T-cell (primary cell): ENCODE measurements around the gene SLIT3. TPM values are rescaled to one million over a fixed set of nuclear protein-coding genes. Genes with fewer than 3 reads are reported as not detected.

Experiments
- ATAC-seq, 4 experiments: fragments of 200-7000 bp in 3 of 4; fragments of 150-1000 bp in 1 of 4; cut with Tn5 transposase; replicated peaks in 1 of 4; 1 replicate in 3 of 4; 2 replicates in 1 of 4; pipeline ENCODE4 v1.10.0; 2021; ENCODE audit warnings: moderate library complexity in 3 of 4, mild to moderate bottlenecking in 2 of 4, moderate number of reproducible peaks in 1 of 4
- CTCF ChIA-PET, 2 donors: fragments of 300-600 bp; sonication (Branson Sonifier 250); formaldehyde crosslinking; loops; one replicate each; lab custom pipeline; 2022; ENCODE audit warnings: antibody characterized with exemption in 2 of 2; lab: Charles Lee
- POLR2A ChIA-PET, 2 donors: fragments of 300-600 bp; sonication (Branson Sonifier 250); formaldehyde crosslinking; loops; one replicate each; lab custom pipeline; 2022; ENCODE audit warnings: antibody characterized with exemption in 2 of 2; lab: Charles Lee
- DNase-seq, 35 experiments: peaks; one replicate each; pipeline versions ENCODE4 v3.0.0 to v3.0.0-alpha.2; 2013 to 2023
- H3K27ac ChIP-seq: one replicate; pipeline ENCODE4 v1.5.1; 2013; ENCODE audit warnings: low read length
- H3K27me3 ChIP-seq, 2 experiments: replicated peaks in 1 of 2; 1 replicate in 1 of 2; 2 replicates in 1 of 2; pipeline versions ENCODE4 v1.6.1 to v1.7.0; 2013; ENCODE audit warnings: low read length in 1 of 2, mixed read lengths in 1 of 2; ENCODE audit not compliant: control insufficient read depth in 2 of 2, insufficient read depth in 2 of 2; ENCODE audit errors: extremely low read depth in 1 of 2
- H3K36me3 ChIP-seq, 2 donors: 1 replicate in 1 of 2; 2 replicates in 1 of 2; pipeline versions ENCODE4 v1.6.1 to v1.7.0; 2013; ENCODE audit warnings: low read length in 1 of 2; ENCODE audit not compliant: control insufficient read depth in 2 of 2, insufficient read depth in 1 of 2; ENCODE audit errors: extremely low read depth in 1 of 2
- H3K4me1 ChIP-seq, 2 experiments: 1 replicate in 1 of 2; 2 replicates in 1 of 2; pipeline versions ENCODE4 v1.6.1 to v1.7.0; 2013; ENCODE audit warnings: low read length in 2 of 2, mixed read lengths in 1 of 2; ENCODE audit not compliant: insufficient read depth in 2 of 2, control insufficient read depth in 1 of 2; ENCODE audit errors: extremely low read depth in 1 of 2
- H3K4me3 ChIP-seq, 2 donors: 1 replicate in 1 of 2; 2 replicates in 1 of 2; pipeline versions ENCODE4 v1.5.1 to v1.7.0; 2013; ENCODE audit warnings: mild to moderate bottlenecking in 2 of 2, low read length in 1 of 2, moderate library complexity in 1 of 2; ENCODE audit not compliant: control insufficient read depth in 1 of 2; ENCODE audit errors: extremely low read depth in 1 of 2
- H3K9me3 ChIP-seq: 2 replicates; pipeline ENCODE4 v1.7.0; 2013
- H3K27ac Mint-ChIP-seq, 2 donors: one replicate each; pipeline ENCODE4 v1.8.0; 2020 to 2021; ENCODE audit warnings: mild to moderate bottlenecking in 2 of 2, mixed read lengths in 2 of 2
- H3K27me3 Mint-ChIP-seq, 2 donors: one replicate each; pipeline ENCODE4 v1.8.0; 2021 to 2022; ENCODE audit warnings: mixed read lengths in 2 of 2
- H3K36me3 Mint-ChIP-seq: one replicate; pipeline ENCODE4 v1.8.0; 2021; ENCODE audit warnings: mixed read lengths
- H3K4me1 Mint-ChIP-seq, 3 donors: one replicate each; pipeline ENCODE4 v1.8.0; 2020 to 2022; ENCODE audit warnings: mixed read lengths in 3 of 3, mild to moderate bottlenecking in 1 of 3
- H3K4me3 Mint-ChIP-seq, 3 donors: one replicate each; pipeline ENCODE4 v1.8.0; 2020 to 2022; ENCODE audit warnings: mild to moderate bottlenecking in 3 of 3, mixed read lengths in 3 of 3, moderate library complexity in 3 of 3
- H3K9me3 Mint-ChIP-seq, 3 donors: one replicate each; pipeline ENCODE4 v1.8.0; 2020 to 2022; ENCODE audit warnings: mixed read lengths in 3 of 3
- WGBS: methylation state at CpG from one replicate; pipeline ENCODE4 v1.1.5; 2013; ENCODE audit warnings: missing lambda C conversion rate; ENCODE audit not compliant: insufficient coverage; 5-methylcytosine and 5-hydroxymethylcytosine counted together
- total RNA-seq, 35 experiments: library from RNA in 6 of 35; stranded (reverse) in 6 of 35; fragments of 120-200 nt in 1 of 35; gene quantifications; one replicate each; pipeline versions ENCODE4 v1.2.1 to v1.2.4 and lab custom pipeline; 2013 to 2026

Gene SLIT3
- total RNA-seq, 5 donors from 2014 or later (not counting 1 experiment from before 2014, with no cell fraction given) = 0.13 to 0.32 (median 0.13) TPM; not detected in 2

DNA sequence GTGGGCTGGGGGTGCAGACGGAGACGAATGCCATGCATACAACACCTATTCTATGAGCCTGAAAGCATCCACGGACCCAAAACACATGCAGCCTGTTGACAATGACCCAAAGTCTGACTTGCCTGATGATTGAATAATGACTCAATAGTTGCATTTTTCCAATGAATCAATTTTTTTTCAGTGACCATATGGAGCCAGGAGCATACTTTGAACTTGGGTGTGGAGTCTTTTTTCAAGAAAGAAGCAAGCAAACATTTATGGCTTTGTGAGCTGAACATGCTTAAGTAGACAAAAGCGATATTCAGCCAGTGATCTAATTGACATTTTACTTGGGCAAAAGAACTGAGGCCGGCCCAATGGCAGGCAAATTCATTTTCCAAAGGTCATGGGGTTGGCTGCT is 437.9 kb downstream of the SLIT3 start:
- no peak overlapping the region for H3K27ac ChIP-seq
- ATAC-seq (no peak), DNase-seq (no peak)
- no peaks in the 10 kb centered on the region for H3K4me1 ChIP-seq
- no peaks in the 10 kb centered on the region for H3K9me3 Mint-ChIP-seq
- no peak overlapping the region for H3K27ac Mint-ChIP-seq
- peaks cover 0 to 2% of the 10 kb centered on the region in 2 experiments for H3K27me3 ChIP-seq
- no peaks in the 10 kb centered on the region for H3K9me3 ChIP-seq
- peaks cover 0 to 1% of the 10 kb centered on the region in 2 donors for H3K27me3 Mint-ChIP-seq
- no peaks in the 10 kb centered on the region for H3K36me3 Mint-ChIP-seq
- no peaks in the 10 kb centered on the region for H3K36me3 ChIP-seq
- no peak overlapping the region for H3K4me3 ChIP-seq
- WGBS = 92% methylated on average over 2 of the region's 5 CpGs
- no peaks in the 10 kb centered on the region for H3K4me1 Mint-ChIP-seq
- CTCF ChIA-PET = no interaction called here
- POLR2A ChIA-PET = no interaction called here
- no peak overlapping the region for H3K4me3 Mint-ChIP-seq

GRCh38 chr5:168860503-168860902 is 440.4 kb downstream of the SLIT3 start:
- H3K36me3 Mint-ChIP-seq = no peaks in the 10 kb centered on the region
- H3K27me3 Mint-ChIP-seq = peaks cover 0 to 1% of the 10 kb centered on the region in 2 donors
- no peak overlapping the region for H3K27ac Mint-ChIP-seq
- no peak for DNase-seq
- Histone ChIP-seq H3K27ac (no peak overlapping the region), H3K4me3 (no peak overlapping the region), H3K4me1 (peaks cover 0 to 5% of the 10 kb centered on the region in 2 experiments), H3K36me3 (no peaks in the 10 kb centered on the region), H3K9me3 (no peaks in the 10 kb centered on the region), H3K27me3 (peaks cover 0 to 2% of the 10 kb centered on the region in 2 experiments)
- H3K4me3 Mint-ChIP-seq = no peak overlapping the region
- no peaks in the 10 kb centered on the region for H3K4me1 Mint-ChIP-seq
- H3K9me3 Mint-ChIP-seq = no peaks in the 10 kb centered on the region
- no peak for ATAC-seq
- ChIA-PET CTCF (no interaction called here), POLR2A (no interaction called here)
- no CpG with 5 or more reads among the region's 1 CpG for WGBS

GRCh38 chr5:168860081-168860480 is 440.9 kb downstream of the SLIT3 start:
- no peaks in the 10 kb centered on the region for H3K4me1 Mint-ChIP-seq
- Histone ChIP-seq H3K27ac (no peak overlapping the region), H3K4me3 (no peak overlapping the region), H3K9me3 (no peaks in the 10 kb centered on the region), H3K36me3 (no peaks in the 10 kb centered on the region), H3K27me3 (peaks cover 0 to 2% of the 10 kb centered on the region in 2 experiments), H3K4me1 (peaks cover 0 to 5% of the 10 kb centered on the region in 2 experiments)
- H3K9me3 Mint-ChIP-seq = no peaks in the 10 kb centered on the region
- H3K36me3 Mint-ChIP-seq = no peaks in the 10 kb centered on the region
- no peak overlapping the region for H3K4me3 Mint-ChIP-seq
- H3K27me3 Mint-ChIP-seq = peaks cover 0 to 1% of the 10 kb centered on the region in 2 donors
- DNase-seq (no peak), ATAC-seq (no peak)
- 67% methylated on average over 1 of the region's 1 CpG for whole genome bisulfite sequencing
- H3K27ac Mint-ChIP-seq = no peak overlapping the region
- CTCF ChIA-PET = no interaction called here
- POLR2A ChIA-PET = no interaction called here

DNA sequence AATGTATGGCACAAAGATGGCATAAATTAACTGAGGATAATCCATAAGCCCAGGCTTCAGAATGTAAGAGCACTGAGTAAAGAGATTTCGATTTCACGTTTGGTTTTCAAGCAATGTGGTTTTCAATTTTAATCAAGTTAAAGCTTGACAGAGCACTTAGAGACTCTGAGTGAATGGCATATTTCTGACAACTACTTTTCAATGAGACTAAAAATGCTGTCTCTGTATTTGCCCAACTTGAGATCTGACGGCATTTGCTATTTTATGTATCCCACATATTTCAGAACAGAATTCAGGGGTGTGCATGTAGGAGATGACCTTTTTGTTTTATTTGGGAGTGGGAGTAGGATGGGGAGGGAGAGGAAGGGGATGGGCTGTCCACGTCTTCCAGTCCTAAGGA is 441.5 kb downstream of the SLIT3 start:
- Mint-ChIP-seq H3K36me3 (no peaks in the 10 kb centered on the region), H3K4me1 (no peaks in the 10 kb centered on the region), H3K27me3 (peaks cover 0 to 1% of the 10 kb centered on the region in 2 donors), H3K9me3 (no peaks in the 10 kb centered on the region), H3K4me3 (no peak overlapping the region), H3K27ac (no peak overlapping the region)
- CTCF ChIA-PET = no interaction called here
- H3K27me3 ChIP-seq = peaks cover 0 to 2% of the 10 kb centered on the region in 2 experiments
- no peak for DNase-seq
- H3K9me3 ChIP-seq = no peaks in the 10 kb centered on the region
- H3K4me1 ChIP-seq = peaks cover 0 to 5% of the 10 kb centered on the region in 2 experiments
- no peak overlapping the region for H3K4me3 ChIP-seq
- H3K36me3 ChIP-seq = no peaks in the 10 kb centered on the region
- POLR2A ChIA-PET = no interaction called here
- no peak for ATAC-seq
- WGBS = 90% methylated on average over 2 of the region's 4 CpGs
- no peak overlapping the region for H3K27ac ChIP-seq

DNA sequence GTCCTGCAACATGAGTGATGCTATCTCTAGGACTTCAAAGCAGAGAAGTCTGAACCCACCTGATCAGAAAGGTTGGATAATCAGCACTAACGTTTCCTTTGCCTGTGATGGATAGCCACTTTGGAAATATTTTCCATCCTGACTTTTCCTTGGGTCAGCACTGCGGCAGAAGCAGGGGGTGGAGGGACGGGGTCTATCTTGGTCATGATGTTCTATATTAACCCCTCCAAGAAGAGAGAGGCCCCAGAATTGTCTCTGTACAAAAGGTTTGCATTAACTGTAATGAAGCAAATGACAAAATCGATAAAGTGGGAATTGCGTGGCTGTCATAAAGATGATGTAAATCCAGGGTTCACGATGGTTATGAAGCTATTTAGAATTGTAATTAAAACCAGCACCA is 441.9 kb downstream of the SLIT3 start:
- ChIA-PET CTCF (no interaction called here), POLR2A (no interaction called here)
- 20% methylated on average over 1 of the region's 6 CpGs for WGBS
- no peak overlapping the region for H3K27ac Mint-ChIP-seq
- peaks cover 0 to 4% of the 10 kb centered on the region in 2 experiments for H3K27me3 ChIP-seq
- H3K4me1 ChIP-seq = peaks cover 0 to 5% of the 10 kb centered on the region in 2 experiments
- H3K9me3 Mint-ChIP-seq = no peaks in the 10 kb centered on the region
- no peaks in the 10 kb centered on the region for H3K4me1 Mint-ChIP-seq
- ATAC-seq (no peak), DNase-seq (no peak)
- no peaks in the 10 kb centered on the region for H3K36me3 Mint-ChIP-seq
- no peak overlapping the region for H3K4me3 ChIP-seq
- no peaks in the 10 kb centered on the region for H3K36me3 ChIP-seq
- H3K27ac ChIP-seq = no peak overlapping the region
- peaks cover 0 to 1% of the 10 kb centered on the region in 2 donors for H3K27me3 Mint-ChIP-seq
- H3K9me3 ChIP-seq = no peaks in the 10 kb centered on the region
- no peak overlapping the region for H3K4me3 Mint-ChIP-seq

- ChIA-PET CTCF (no interaction called here), POLR2A (no interaction called here)
- WGBS = 88% methylated on average over 3 of the region's 4 CpGs
- H3K27ac Mint-ChIP-seq = no peak overlapping the region
- Histone ChIP-seq H3K9me3 (no peaks in the 10 kb centered on the region), H3K4me3 (no peak overlapping the region), H3K36me3 (no peaks in the 10 kb centered on the region), H3K27me3 (peaks cover 0 to 4% of the 10 kb centered on the region in 2 experiments), H3K4me1 (peaks cover 0 to 6% of the 10 kb centered on the region in 2 experiments), H3K27ac (no peak overlapping the region)
- no peaks in the 10 kb centered on the region for H3K4me1 Mint-ChIP-seq
- DNase-seq = no peak
- no peak for ATAC-seq
- no peaks in the 10 kb centered on the region for H3K9me3 Mint-ChIP-seq
- peaks cover 0 to 1% of the 10 kb centered on the region in 2 donors for H3K27me3 Mint-ChIP-seq
- H3K36me3 Mint-ChIP-seq = no peaks in the 10 kb centered on the region
- no peak overlapping the region for H3K4me3 Mint-ChIP-seq
Observed at GRCh38 chr5:168858371-168858770, 442.6 kb downstream of the SLIT3 start.

DNA sequence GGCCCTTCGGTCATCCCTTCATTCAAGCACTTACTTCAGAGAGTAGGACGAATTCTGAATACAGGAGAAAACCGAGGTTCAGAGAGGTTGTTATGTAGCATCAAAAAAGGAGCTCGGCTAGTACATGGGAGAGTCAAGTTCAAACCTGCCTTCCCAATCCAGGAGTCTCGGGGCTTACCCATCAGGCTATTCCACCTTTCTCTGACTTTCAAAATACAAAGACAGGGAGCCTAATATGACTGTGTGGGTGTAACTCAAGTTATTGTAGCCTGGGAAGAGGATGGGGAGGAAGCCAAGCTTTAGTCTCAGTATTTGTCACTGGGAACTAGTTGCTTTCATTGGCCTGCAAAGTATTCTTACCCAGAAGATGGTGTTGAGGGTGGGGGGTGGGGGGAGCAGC is 447.0 kb downstream of the SLIT3 start:
- 70% methylated on average over 3 of the region's 5 CpGs for WGBS
- no peaks in the 10 kb centered on the region for H3K9me3 ChIP-seq
- H3K27me3 ChIP-seq = peaks cover 0 to 2% of the 10 kb centered on the region in 2 experiments
- DNase-seq = no peak
- Mint-ChIP-seq H3K27me3 (no peaks in the 10 kb centered on the region), H3K9me3 (no peaks in the 10 kb centered on the region), H3K27ac (no peak overlapping the region), H3K4me3 (no peak overlapping the region), H3K36me3 (no peaks in the 10 kb centered on the region), H3K4me1 (peaks cover 4 to 20% (median 13%) of the 10 kb centered on the region in 3 donors)
- no peak overlapping the region for H3K27ac ChIP-seq
- ChIA-PET POLR2A (no interaction called here), CTCF (no interaction called here)
- ATAC-seq = no peak
- H3K4me3 ChIP-seq = no peak overlapping the region
- no peaks in the 10 kb centered on the region for H3K36me3 ChIP-seq
- peaks cover 0 to 28% of the 10 kb centered on the region in 2 experiments for H3K4me1 ChIP-seq
